B cell (primary cell): ENCODE measurements around the gene SLC34A2. TPM values are rescaled to one million over a fixed set of nuclear protein-coding genes. Genes with fewer than 3 reads are reported as not detected.

Experiments used
- ATAC-seq: fragments of 200-7000 bp; cut with Tn5 transposase; one replicate; pipeline ENCODE4 v1.10.0; 2021; ENCODE audit warnings: low read depth, mild to moderate bottlenecking, moderate number of reproducible peaks, moderate library complexity
- CTCF ChIA-PET: fragments of 350-600 bp; sonication (Branson Sonifier 250); formaldehyde crosslinking; loops from one replicate; lab custom pipeline; 2021; ENCODE audit warnings: antibody characterized with exemption, inconsistent platforms; lab: Charles Lee
- POLR2A ChIA-PET: fragments of 350-600 bp; sonication (Branson Sonifier 250); formaldehyde crosslinking; loops from one replicate; lab custom pipeline; 2021; ENCODE audit warnings: antibody characterized with exemption; lab: Charles Lee
- DNase-seq: peaks from one replicate; pipeline ENCODE4 v3.0.0; 2013
- H2AFZ ChIP-seq: 2 replicates; pipeline ENCODE4 v1.6.1; 2012; ENCODE audit warnings: mild to moderate bottlenecking, low read depth, low read length; ENCODE audit not compliant: insufficient read depth, poor library complexity, severe bottlenecking
- H3K27ac ChIP-seq, 2 donors: 1 replicate in 1 of 2; 2 replicates in 1 of 2; pipeline ENCODE4 v1.5.1; 2012 to 2013; ENCODE audit warnings: low read length in 2 of 2, mild to moderate bottlenecking in 2 of 2, moderate library complexity in 1 of 2
- H3K27me3 ChIP-seq, 4 experiments: fragments of 200-600 bp in 1 of 4; sonication (generic) in 1 of 4; replicated peaks in 1 of 4; 1 replicate in 2 of 4; 2 replicates in 2 of 4; pipeline versions ENCODE4 v1.6.1 to v1.7.0; 2013 to 2016; ENCODE audit warnings: low read length in 3 of 4, mild to moderate bottlenecking in 2 of 4, mixed read lengths in 1 of 4, moderate library complexity in 1 of 4; ENCODE audit not compliant: insufficient read depth in 4 of 4, control insufficient read depth in 3 of 4; ENCODE audit errors: control extremely low read depth in 1 of 4
- H3K36me3 ChIP-seq, 2 experiments: replicated peaks in 1 of 2; 1 replicate in 1 of 2; 2 replicates in 1 of 2; pipeline versions ENCODE4 v1.6.1 to v1.7.1; 2013; ENCODE audit warnings: low read length in 1 of 2; ENCODE audit not compliant: insufficient read depth in 2 of 2, control insufficient read depth in 1 of 2; ENCODE audit errors: control extremely low read depth in 1 of 2, extremely low read depth in 1 of 2
- H3K4me1 ChIP-seq, 2 donors: fragments of 200-600 bp in 1 of 2; sonication (generic) in 1 of 2; 1 replicate in 1 of 2; 2 replicates in 1 of 2; pipeline versions ENCODE4 v1.5.1 to v1.6.1; 2013 to 2017; ENCODE audit warnings: low read length in 2 of 2; ENCODE audit not compliant: control insufficient read depth in 2 of 2, insufficient read depth in 2 of 2
- H3K4me2 ChIP-seq: replicated peaks from 2 replicates; pipeline ENCODE3; 2012; ENCODE audit warnings: mild to moderate bottlenecking, low read depth, low read length; ENCODE audit not compliant: poor library complexity, severe bottlenecking
- H3K4me3 ChIP-seq, 5 experiments: fragments of 200-600 bp in 1 of 5; sonication (generic) in 1 of 5; 1 replicate in 3 of 5; 2 replicates in 2 of 5; pipeline versions ENCODE4 v1.5.1 to v1.7.0; 2011 to 2016; ENCODE audit warnings: low read length in 4 of 5, mild to moderate bottlenecking in 4 of 5, low read depth in 2 of 5, control low read depth in 1 of 5, moderate library complexity in 1 of 5; ENCODE audit not compliant: insufficient read depth in 1 of 5; ENCODE audit errors: control extremely low read depth in 1 of 5, extremely low read depth in 1 of 5
- H3K79me2 ChIP-seq: fragments of 200-600 bp; sonication (generic); one replicate; pipeline ENCODE4 v1.6.0; 2016; ENCODE audit warnings: low read length; ENCODE audit not compliant: control insufficient read depth, insufficient read depth
- H3K9ac ChIP-seq: fragments of 200-600 bp; sonication (generic); 2 replicates; pipeline ENCODE4 v1.6.1; 2017; ENCODE audit warnings: mild to moderate bottlenecking, low read length, moderate library complexity
- H3K9me3 ChIP-seq, 3 donors: one replicate each; pipeline versions ENCODE4 v1.6.1 to v1.7.1; 2013; ENCODE audit warnings: low read length in 2 of 3; ENCODE audit not compliant: control insufficient read depth in 2 of 3, insufficient read depth in 1 of 3; ENCODE audit errors: control extremely low read depth in 1 of 3
- H4K20me1 ChIP-seq: 2 replicates; pipeline ENCODE4 v1.6.0; 2012; ENCODE audit warnings: mild to moderate bottlenecking, low read length; ENCODE audit not compliant: insufficient read depth, control insufficient read depth, poor library complexity, severe bottlenecking
- H3K27ac Mint-ChIP-seq: one replicate; pipeline ENCODE4 v1.8.0; 2021; ENCODE audit warnings: mixed read lengths
- H3K27me3 Mint-ChIP-seq: one replicate; pipeline ENCODE4 v1.8.0; 2021; ENCODE audit warnings: mixed read lengths
- H3K4me1 Mint-ChIP-seq: one replicate; pipeline ENCODE4 v1.8.0; 2021; ENCODE audit warnings: mixed read lengths
- H3K4me3 Mint-ChIP-seq: one replicate; pipeline ENCODE4 v1.8.0; 2021; ENCODE audit warnings: mixed read lengths
- H3K9me3 Mint-ChIP-seq: one replicate; pipeline ENCODE4 v1.8.0; 2022; ENCODE audit warnings: mixed read lengths; ENCODE audit not compliant: insufficient read depth
- CTCF ChIP-seq: fragments of 200-600 bp; IDR thresholded peaks from one replicate; pipeline ENCODE4 v1.8.0; 2022; ENCODE audit warnings: antibody characterized with exemption, mild to moderate bottlenecking
- EZH2 ChIP-seq: IDR thresholded peaks from 2 replicates; pipeline ENCODE4 v1.6.1; 2012; ENCODE audit warnings: borderline replicate concordance, low read depth, mild to moderate bottlenecking, moderate library complexity, low read length; ENCODE audit not compliant: insufficient read depth, poor library complexity, severe bottlenecking
- WGBS: methylation state at CpG from one replicate; pipeline ENCODE4 v1.1.5; 2013; ENCODE audit warnings: missing lambda C conversion rate; ENCODE audit not compliant: insufficient coverage; 5-methylcytosine and 5-hydroxymethylcytosine counted together
- intact Hi-C: fragments of 100-400 bp; cut with micrococcal nuclease; formaldehyde crosslinking; loops from one replicate; pipeline ENCODE4 v1.10.0; 2022
- polyA plus RNA-seq: library from polyadenylated mRNA; depleted of rRNA; stranded (reverse); fragments of >200 nt; gene quantifications from 2 replicates; pipeline ENCODE4 v1.2.3, GENCODE V29; 2012
- total RNA-seq, 2 donors: library from RNA; stranded (reverse); fragments of 120-200 nt in 1 of 2; gene quantifications; 1 replicate in 1 of 2; 2 replicates in 1 of 2; pipeline versions ENCODE4 v1.2.3 to v1.2.4, GENCODE V29; 2013 to 2022

SLC34A2 gene
- total and polyA plus RNA-seq, 2 donors (not counting 1 experiment from before 2014, with no cell fraction given) = not detected

- no peaks in the 10 kb centered on the region for H3K4me1 ChIP-seq
- ChIA-PET POLR2A (no interaction called here), CTCF (no interaction called here)
- TF ChIP-seq EZH2 (no peak), CTCF (no peak)
- H3K9ac ChIP-seq = no peak overlapping the region
- Mint-ChIP-seq H3K27ac (no peak overlapping the region), H3K9me3 (no peaks in the 10 kb centered on the region), H3K4me3 (no peak overlapping the region), H3K27me3 (peaks cover 19% of the 10 kb centered on the region), H3K4me1 (no peaks in the 10 kb centered on the region)
- H3K79me2 ChIP-seq = no peaks in the 10 kb centered on the region
- H4K20me1 ChIP-seq = no peaks in the 10 kb centered on the region
- ATAC-seq (no peak), DNase-seq (no peak)
- intact Hi-C loops = no loop called here
- WGBS = 76% methylated on average over 10 of the region's 10 CpGs
- no peak overlapping the region for H3K4me2 ChIP-seq
- H2AFZ ChIP-seq = no peak overlapping the region
- no peaks in the 10 kb centered on the region for H3K9me3 ChIP-seq
- no peaks in the 10 kb centered on the region for H3K36me3 ChIP-seq
- no peaks in the 10 kb centered on the region for H3K27me3 ChIP-seq
- no peak overlapping the region for H3K4me3 ChIP-seq
- H3K27ac ChIP-seq = no peak overlapping the region
Measured at GRCh38 chr4:25662306-25662705, 6.7 kb downstream of the SLC34A2 start.

- Histone ChIP-seq H3K27ac (no peak overlapping the region), H3K4me3 (no peak overlapping the region), H2AFZ (no peak overlapping the region), H3K9ac (no peak overlapping the region), H3K27me3 (no peaks in the 10 kb centered on the region), H4K20me1 (no peaks in the 10 kb centered on the region), H3K9me3 (no peaks in the 10 kb centered on the region), H3K4me2 (no peak overlapping the region), H3K36me3 (no peaks in the 10 kb centered on the region), H3K79me2 (no peaks in the 10 kb centered on the region), H3K4me1 (no peaks in the 10 kb centered on the region)
- POLR2A ChIA-PET = no interaction called here
- no peak for DNase-seq
- CTCF ChIA-PET = no interaction called here
- no peak overlapping the region for H3K4me3 Mint-ChIP-seq
- no peak for TF ChIP-seq EZH2
- TF ChIP-seq CTCF = no peak
- H3K9me3 Mint-ChIP-seq = no peaks in the 10 kb centered on the region
- H3K27me3 Mint-ChIP-seq = peaks cover 14% of the 10 kb centered on the region
- 68% methylated on average over 5 of the region's 8 CpGs for WGBS
- no peak for ATAC-seq
- intact Hi-C loops = no loop called here
- no peak overlapping the region for H3K27ac Mint-ChIP-seq
- H3K4me1 Mint-ChIP-seq = no peaks in the 10 kb centered on the region
Measured at GRCh38 chr4:25663781-25664180, 8.1 kb downstream of the SLC34A2 start.
